IMR-90 (cell line): ENCODE results near the gene FAM204A. TPM values are rescaled to one million over a fixed set of nuclear protein-coding genes. Genes with fewer than 3 reads are reported as not detected.

Experiments used
- ATAC-seq: fragments of 200-7000 bp; cut with Tn5 transposase; 2 replicates; pipeline ENCODE4 v1.9.1; 2020; ENCODE audit warnings: low read depth, mild to moderate bottlenecking, moderate library complexity
- BruUV-seq: library from RNA; stranded (reverse); fragments of 400-500 nt; replicated peaks from 2 replicates; lab custom pipeline; 2021; lab: Mats Ljungman, UMichigan
- CTCF ChIA-PET: fragments of 300-600 bp; formaldehyde crosslinking; extraction: SDS; loops from one replicate; lab custom pipeline; 2021; ENCODE audit warnings: antibody characterized with exemption; lab: Yijun Ruan, JAX
- POLR2A ChIA-PET: fragments of 300-600 bp; sonication (Branson Sonifier 250); formaldehyde crosslinking; loops from one replicate; lab custom pipeline; 2022; ENCODE audit warnings: antibody characterized with exemption; ENCODE audit not compliant: unreplicated experiment; lab: Charles Lee
- DNase-seq: peaks from one replicate; pipeline ENCODE4 v3.0.0; 2013
- H2AFZ ChIP-seq: replicated peaks from 2 replicates; pipeline ENCODE3; 2013; ENCODE audit warnings: low read length, mild to moderate bottlenecking; ENCODE audit not compliant: poor library complexity
- H2AK5ac ChIP-seq: 2 replicates; pipeline ENCODE4 v1.6.1; 2013; ENCODE audit warnings: low read depth, low read length, inconsistent platforms
- H2AK9ac ChIP-seq: replicated peaks from 2 replicates; pipeline ENCODE3; 2013; ENCODE audit warnings: mild to moderate bottlenecking, low read depth, low read length, moderate library complexity; ENCODE audit not compliant: poor library complexity
- H2BK120ac ChIP-seq: 2 replicates; pipeline ENCODE4 v1.6.1; 2013; ENCODE audit warnings: low read depth, low read length, inconsistent platforms
- H2BK15ac ChIP-seq: 3 replicates; pipeline ENCODE4 v1.6.1; 2013; ENCODE audit warnings: low read depth, low read length, inconsistent platforms
- H2BK20ac ChIP-seq: 2 replicates; pipeline ENCODE4 v1.6.1; 2013; ENCODE audit warnings: low read depth, mild to moderate bottlenecking, inconsistent platforms, low read length, moderate library complexity
- H2BK5ac ChIP-seq: 2 replicates; pipeline ENCODE4 v1.6.1; 2013; ENCODE audit warnings: mild to moderate bottlenecking, low read depth, low read length, inconsistent platforms; ENCODE audit not compliant: poor library complexity, severe bottlenecking
- H3K14ac ChIP-seq: replicated peaks from 2 replicates; pipeline ENCODE4 v1.6.1; 2013; ENCODE audit warnings: low read depth, low read length, inconsistent platforms
- H3K18ac ChIP-seq: 2 replicates; pipeline ENCODE4 v1.6.1; 2013; ENCODE audit warnings: low read depth, low read length, control low read depth
- H3K23ac ChIP-seq: 2 replicates; pipeline ENCODE4 v1.6.1; 2013; ENCODE audit warnings: low read depth, low read length, inconsistent platforms
- H3K27ac ChIP-seq: 2 replicates; pipeline ENCODE4 v1.5.1; 2013; ENCODE audit warnings: mild to moderate bottlenecking, control low read depth, low read length; ENCODE audit not compliant: insufficient read depth
- H3K27me3 ChIP-seq: 2 replicates; pipeline ENCODE4 v1.6.1; 2013; ENCODE audit warnings: low read length; ENCODE audit not compliant: control insufficient read depth, insufficient read depth
- H3K36me3 ChIP-seq: 2 replicates; pipeline ENCODE4 v1.6.1; 2013; ENCODE audit warnings: low read length, mixed read lengths; ENCODE audit not compliant: control insufficient read depth, insufficient read depth
- H3K4ac ChIP-seq: 2 replicates; pipeline ENCODE4 v1.6.1; 2013; ENCODE audit warnings: low read depth, low read length, inconsistent platforms
- H3K4me1 ChIP-seq: 2 replicates; pipeline ENCODE4 v1.6.1; 2013; ENCODE audit warnings: low read length, mixed read lengths; ENCODE audit not compliant: control insufficient read depth, insufficient read depth
- H3K4me2 ChIP-seq: 2 replicates; pipeline ENCODE4 v1.6.1; 2013; ENCODE audit warnings: low read depth, mild to moderate bottlenecking, control low read depth, low read length, moderate library complexity
- H3K4me3 ChIP-seq: 2 replicates; pipeline ENCODE4 v1.5.1; 2013; ENCODE audit warnings: low read depth, mild to moderate bottlenecking, control low read depth, low read length, moderate library complexity; ENCODE audit not compliant: insufficient read depth
- H3K56ac ChIP-seq: 2 replicates; pipeline ENCODE4 v1.6.1; 2013; ENCODE audit warnings: low read length, inconsistent platforms; ENCODE audit not compliant: insufficient read depth; ENCODE audit errors: extremely low read depth
- H3K79me1 ChIP-seq, 2 experiments: 2 replicates each; pipeline ENCODE4 v1.6.1; 2013; ENCODE audit warnings: low read length in 2 of 2, inconsistent platforms in 1 of 2, low read depth in 1 of 2
- H3K9ac ChIP-seq: 2 replicates; pipeline ENCODE4 v1.6.1; 2013; ENCODE audit warnings: low read depth, low read length, control low read depth
- H3K9me1 ChIP-seq: 2 replicates; pipeline ENCODE4 v1.6.1; 2013; ENCODE audit warnings: low read length, inconsistent platforms; ENCODE audit not compliant: insufficient read depth
- H3K9me3 ChIP-seq: 2 replicates; pipeline ENCODE4 v1.6.1; 2013; ENCODE audit warnings: low read length; ENCODE audit not compliant: control insufficient read depth, insufficient read depth
- H4K20me1 ChIP-seq: 2 replicates; pipeline ENCODE4 v1.6.1; 2013; ENCODE audit warnings: low read length, inconsistent platforms; ENCODE audit not compliant: insufficient read depth
- H4K5ac ChIP-seq: 2 replicates; pipeline ENCODE4 v1.6.1; 2013; ENCODE audit warnings: mild to moderate bottlenecking, low read depth, low read length, control low read depth
- H4K8ac ChIP-seq, 2 experiments: 2 replicates each; pipeline ENCODE4 v1.6.1; 2013; ENCODE audit warnings: low read depth in 2 of 2, low read length in 2 of 2, control low read depth in 1 of 2, inconsistent platforms in 1 of 2
- H4K91ac ChIP-seq: 2 replicates; pipeline ENCODE4 v1.6.1; 2013; ENCODE audit warnings: low read depth, low read length, inconsistent platforms; ENCODE audit not compliant: insufficient read depth
- MAZ ChIP-seq: IDR thresholded peaks from 2 replicates; pipeline ENCODE4 v1.6.1; 2012; ENCODE audit warnings: low read depth, mild to moderate bottlenecking, low read length, improper control_type of control experiment, moderate library complexity, borderline replicate concordance
- MXI1 ChIP-seq: IDR thresholded peaks from 2 replicates; pipeline ENCODE4 v1.6.1; 2012; ENCODE audit warnings: low read depth, mild to moderate bottlenecking, low read length, moderate library complexity, borderline replicate concordance
- POLR2A ChIP-seq: IDR thresholded peaks from 2 replicates; pipeline ENCODE4 v1.6.1; 2012; ENCODE audit warnings: mild to moderate bottlenecking, low read depth, low read length
- SMC3 ChIP-seq: fragments of 150-350 bp; IDR thresholded peaks from 2 replicates; pipeline ENCODE4 v1.6.1; 2016; ENCODE audit warnings: low read depth, mild to moderate bottlenecking, antibody characterized with exemption, low read length, moderate library complexity
- WGBS, 2 experiments: methylation state at CpG; one replicate each; pipeline versions ENCODE4 v1.1.5 to v1.1.7; 2013; ENCODE audit warnings: missing lambda C conversion rate in 2 of 2; ENCODE audit not compliant: insufficient read length in 1 of 2; ENCODE audit errors: extremely low coverage in 2 of 2; 5-methylcytosine and 5-hydroxymethylcytosine counted together
- dilution Hi-C: fragments of 300-500 bp; cut with HindIII; formaldehyde crosslinking; loops from one replicate; pipeline ENCODE4 v1.14.3; 2018; ENCODE audit warnings: low sequenced_read_pairs; ENCODE audit not compliant: unreplicated experiment
- in situ Hi-C: fragments of 300-500 bp; cut with MboI; formaldehyde crosslinking; loops from 3 replicates; pipeline ENCODE4 v1.14.3; 2019; ENCODE audit warnings: low sequenced_read_pairs, inconsistent platforms, mixed read lengths
- intact Hi-C: fragments of 100-400 bp; cut with micrococcal nuclease; formaldehyde crosslinking; loops from 2 replicates; pipeline ENCODE4 v1.10.0; 2022
- polyA plus RNA-seq, 3 experiments: library from polyadenylated mRNA; depleted of rRNA; stranded (reverse); fragments of >200 nt; gene quantifications; 2 replicates each; pipeline ENCODE4 v1.2.3, GENCODE V29; 2012; ENCODE audit warnings: low replicate concordance in 1 of 3
- total RNA-seq: library from RNA; depleted of rRNA; stranded (reverse); fragments of >200 nt; gene quantifications from 2 replicates; pipeline ENCODE4 v1.2.3, GENCODE V29; 2012

Gene FAM204A
- total and polyA plus RNA-seq, 2 of the 4 experiments (the other 2 are of a cell fraction), result 23.6 to 54.3 TPM

GRCh38 chr10:118277871-118278270 lies 64.3 kb downstream of the FAM204A start:
- Histone ChIP-seq H3K9ac (no peak overlapping the region), H3K4me1 (no peaks in the 10 kb centered on the region), H2AFZ (no peak overlapping the region), H2BK120ac (no peak overlapping the region), H3K23ac (no peak overlapping the region), H2AK9ac (no peak overlapping the region), H3K14ac (no peak overlapping the region), H4K8ac (no peak overlapping the region), H4K5ac (no peak overlapping the region), H3K56ac (no peak overlapping the region), H3K27me3 (no peaks in the 10 kb centered on the region), H4K91ac (no peak overlapping the region), H3K4ac (no peak overlapping the region), H2BK15ac (no peak overlapping the region), H3K27ac (no peak overlapping the region), H2AK5ac (no peak overlapping the region), H4K20me1 (no peaks in the 10 kb centered on the region; the same call in 1 of the 2 replicates), H3K36me3 (no peaks in the 10 kb centered on the region), H3K4me2 (no peak overlapping the region), H3K18ac (no peak overlapping the region), H3K79me1 (no peaks in the 10 kb centered on the region), H3K9me1 (no peaks in the 10 kb centered on the region), H2BK20ac (no peak overlapping the region), H2BK5ac (no peak overlapping the region), H3K9me3 (no peaks in the 10 kb centered on the region; the same call in 1 of the 2 replicates), H3K4me3 (no peak overlapping the region)
- POLR2A ChIA-PET, result no interaction called here
- no CpG with 5 or more reads among the region's 2 CpGs for WGBS, 2 experiments
- dilution Hi-C loops, result no loop called here
- BruUV-seq, result no TSS peak
- no peak for TF ChIP-seq POLR2A
- no peak for TF ChIP-seq MAZ
- TF ChIP-seq SMC3, result no peak
- no peak for TF ChIP-seq MXI1
- intact Hi-C loops, result no loop called here
- in situ Hi-C loops, result no loop called here
- CTCF ChIA-PET, result no interaction called here
- DNase-seq (no peak), ATAC-seq (no peak)
